Neural cell (in vitro differentiated cells): ENCODE data around the gene LRIG1.

ENCODE experiments used
- CTCF ChIP-seq: fragments of 450-650 bp; IDR thresholded peaks from 2 replicates; pipeline ENCODE4 v1.5.1; 2014; ENCODE audit warnings: antibody characterized with exemption, mild to moderate bottlenecking, moderate library complexity; ENCODE audit not compliant: poor library complexity, severe bottlenecking
- EZH2 ChIP-seq: fragments of 200-600, 300-800 bp; shearing (Covaris generic), sonication (generic); IDR thresholded peaks from 2 replicates; pipeline ENCODE4 v1.6.1; 2014; ENCODE audit warnings: antibody characterized with exemption, low read length, borderline replicate concordance, mild to moderate bottlenecking; ENCODE audit not compliant: insufficient read depth, poor library complexity, severe bottlenecking
- POLR2AphosphoS5 ChIP-seq: IDR thresholded peaks from 2 replicates; pipeline ENCODE4 v1.6.1; 2012
- REST ChIP-seq: IDR thresholded peaks from 2 replicates; pipeline ENCODE4 v1.6.1; 2012; ENCODE audit warnings: borderline replicate concordance
- TAF1 ChIP-seq: IDR thresholded peaks from 2 replicates; pipeline ENCODE4 v1.6.1; 2012; ENCODE audit warnings: low read depth

- TF ChIP-seq REST: no peak
- no peak for TF ChIP-seq CTCF
- no peak for TF ChIP-seq POLR2AphosphoS5
- no peak for TF ChIP-seq TAF1
- TF ChIP-seq EZH2: no peak
Observed at GRCh38 chr3:66386925-66387650, 113.7 kb downstream of the LRIG1 start.
